Activated naive CD4-positive, alpha-beta T cell treated with anti-CD3 and anti-CD28 coated beads, Interleukin-2, amount 10 ng/mL, durations not matched to agents 7 days and 5 days (primary cell): ENCODE measurements around the gene CYB561D2.
A peak's percentile ranks its signal among the peaks of the same experiment; 100 is the strongest.

Experiments
- CTCF ChIA-PET: fragments of 350-600 bp; sonication (Branson Sonifier 250); formaldehyde crosslinking; loops from one replicate; lab custom pipeline; 2021; ENCODE audit warnings: antibody characterized with exemption; lab: Charles Lee
- DNase-seq: peaks from one replicate; pipeline ENCODE4 v3.0.0-alpha.2; 2020
- H3K27ac Mint-ChIP-seq: one replicate; pipeline ENCODE4 v1.8.0; 2021; ENCODE audit warnings: mild to moderate bottlenecking, moderate library complexity, mixed read lengths
- H3K27me3 Mint-ChIP-seq: one replicate; pipeline ENCODE4 v1.8.0; 2021; ENCODE audit warnings: mild to moderate bottlenecking, mixed read lengths
- H3K36me3 Mint-ChIP-seq: one replicate; pipeline ENCODE4 v1.8.0; 2021; ENCODE audit warnings: mixed read lengths
- H3K4me1 Mint-ChIP-seq: one replicate; pipeline ENCODE4 v1.8.0; 2021; ENCODE audit warnings: mixed read lengths
- H3K4me3 Mint-ChIP-seq: one replicate; pipeline ENCODE4 v1.8.0; 2021; ENCODE audit warnings: mild to moderate bottlenecking, moderate library complexity, mixed read lengths
- H3K9me3 Mint-ChIP-seq: one replicate; pipeline ENCODE4 v1.8.0; 2021; ENCODE audit warnings: mixed read lengths

CYB561D2 gene

DNA sequence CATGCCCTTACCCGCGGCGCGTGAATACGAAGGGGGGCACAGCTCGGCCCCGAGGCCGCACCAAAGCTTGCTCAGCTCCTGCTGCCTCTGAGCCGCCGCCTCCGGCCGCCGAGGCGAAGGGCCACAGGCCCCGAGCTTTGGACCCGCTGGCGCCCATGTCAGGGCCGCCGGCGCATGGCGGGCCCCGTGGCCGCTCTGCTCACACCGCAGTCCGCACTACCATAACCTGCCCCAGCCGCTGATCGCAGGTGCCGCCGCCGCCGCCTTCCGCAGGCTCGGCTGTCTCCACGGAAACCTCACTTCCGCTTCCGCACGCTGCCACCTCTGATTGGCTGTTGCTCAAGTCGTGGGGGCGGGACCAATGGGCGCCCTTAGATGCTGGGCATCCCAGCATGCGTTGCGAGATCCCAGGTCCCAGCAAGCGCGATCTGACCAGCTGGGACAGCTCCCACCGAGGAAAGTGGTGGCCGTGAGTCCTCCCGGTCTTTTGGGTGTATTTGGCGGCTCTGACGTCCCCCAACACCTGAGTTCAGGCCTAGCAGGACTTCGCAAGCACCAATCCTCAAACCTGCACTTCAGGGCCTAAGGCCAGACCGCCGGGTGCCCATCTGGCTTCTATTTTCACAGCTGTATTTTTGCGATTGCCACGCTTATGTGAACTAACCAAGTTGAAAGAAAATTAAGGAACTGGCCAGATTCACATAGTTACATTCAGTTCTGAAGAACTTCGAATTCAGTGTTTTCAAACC lies 22.5 kb upstream of the CYB561D2 start, which contains the start of gene TUSC2:
Gene TUSC2 (minus strand): TSS at position 281 of the 749 bp plus-strand sequence. CDS start 124 bp downstream, at position 157.
- Mint-ChIP-seq H3K4me1 (peaks cover 36% of the 10 kb centered on the region), H3K4me3 (peak within 1 kb of the TSS; percentile 93), H3K27me3 (no peaks in the 10 kb centered on the region), H3K9me3 (no peaks in the 10 kb centered on the region), H3K36me3 (peaks cover 35% of the 10 kb centered on the region), H3K27ac (peak within 1 kb of the TSS; percentile 89)
- peak; percentile 97 for DNase-seq
- CTCF ChIA-PET, result interaction anchor here (0.9 to 2.4 kb wide), 5 partner anchors 9 to 133 kb away, joined by 3 to 8 read pairs (median 3); partner anchors contain the start of gene HYAL1

DNA sequence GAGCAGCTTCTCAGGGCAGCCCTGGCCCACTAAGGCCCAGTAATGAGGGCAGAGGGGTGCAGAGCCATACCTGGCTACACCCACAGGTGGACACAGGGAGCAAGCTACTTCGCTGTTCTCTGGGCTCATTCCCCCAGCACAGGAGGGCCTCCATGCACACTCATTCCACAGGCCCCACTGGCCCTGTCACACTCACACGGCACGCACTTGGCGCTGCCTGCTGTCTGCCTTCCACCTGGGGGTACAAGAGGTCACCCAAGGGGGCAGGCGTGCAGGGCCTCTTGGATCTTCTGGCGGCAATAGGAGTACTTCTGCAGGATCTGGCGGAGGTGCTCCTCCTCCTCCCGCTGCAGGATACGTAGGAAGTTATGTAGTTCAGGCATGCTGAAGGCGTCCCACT lies 20.3 kb upstream of the CYB561D2 start:
- Mint-ChIP-seq H3K9me3 (no peaks in the 10 kb centered on the region), H3K27me3 (no peaks in the 10 kb centered on the region), H3K27ac (no peak overlapping the region), H3K4me3 (no peak overlapping the region), H3K4me1 (peaks cover 50% of the 10 kb centered on the region), H3K36me3 (peaks cover 48% of the 10 kb centered on the region)
- CTCF ChIA-PET, result interaction anchor here (0.9 kb wide), 1 partner anchor 9 kb away, joined by 4 read pairs; no protein-coding TSS in a partner anchor
- no peak for DNase-seq

DNA sequence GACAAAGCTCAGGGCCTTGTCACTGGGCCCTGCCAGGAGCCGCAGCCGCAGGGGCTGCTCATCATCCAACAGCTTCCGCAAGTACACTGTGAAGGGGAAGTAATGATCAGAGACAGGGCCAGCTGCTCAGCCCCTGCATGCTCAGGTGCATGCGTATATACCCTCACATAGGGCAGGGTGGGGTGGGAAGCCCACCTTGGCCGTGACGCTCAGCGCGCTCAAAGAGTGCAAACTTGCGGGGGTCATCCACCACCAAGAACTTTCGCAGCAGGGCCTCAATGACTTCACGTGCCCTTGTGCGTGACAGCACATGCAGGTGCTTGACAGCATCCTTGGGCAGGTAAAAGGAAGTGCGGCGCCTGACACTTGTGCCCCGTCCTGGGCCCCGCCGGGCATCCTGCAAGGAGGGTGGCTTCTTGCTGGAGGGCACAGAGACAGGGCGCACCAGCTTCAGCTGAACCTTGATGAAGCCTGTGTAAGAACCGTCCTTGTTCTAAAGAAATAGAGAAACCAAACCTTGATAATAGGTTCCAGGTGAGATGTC lies 19.2 kb upstream of the CYB561D2 start:
- H3K36me3 Mint-ChIP-seq, result peaks cover 58% of the 10 kb centered on the region
- H3K27me3 Mint-ChIP-seq, result no peaks in the 10 kb centered on the region
- DNase-seq, result no peak
- H3K4me3 Mint-ChIP-seq, result no peak overlapping the region
- peaks cover 58% of the 10 kb centered on the region for H3K4me1 Mint-ChIP-seq
- no peak overlapping the region for H3K27ac Mint-ChIP-seq
- CTCF ChIA-PET, result no interaction called here
- H3K9me3 Mint-ChIP-seq, result no peaks in the 10 kb centered on the region

DNA sequence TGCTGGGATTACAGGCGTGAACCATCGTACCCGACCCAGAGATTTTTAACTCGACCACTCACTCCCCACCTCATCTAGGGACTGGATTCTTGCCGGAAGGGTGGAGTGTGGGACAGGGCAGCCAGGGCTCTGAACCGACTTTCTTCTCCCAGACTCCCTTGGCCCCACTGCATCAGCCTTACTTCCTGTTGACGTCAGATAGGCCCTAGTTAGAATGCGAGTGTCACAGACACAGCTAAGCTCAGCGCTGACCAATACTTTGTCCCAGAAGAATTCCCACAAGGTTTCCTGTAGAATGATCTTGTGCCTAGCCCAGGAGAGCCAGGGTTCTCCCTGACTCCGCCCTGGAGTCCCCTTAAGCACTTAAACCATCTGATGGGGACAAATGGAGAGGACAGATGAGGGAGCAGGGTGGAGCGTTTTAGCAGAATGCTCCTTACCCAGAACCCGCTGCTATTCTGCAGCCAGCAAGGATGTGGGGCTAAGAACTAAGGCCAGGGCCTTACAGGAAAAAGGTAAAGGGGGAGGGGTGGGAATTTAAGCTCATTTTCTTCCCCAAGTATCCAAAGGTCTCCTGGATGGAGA lies 16.8 kb upstream of the CYB561D2 start:
- Mint-ChIP-seq H3K4me1 (peaks cover 48% of the 10 kb centered on the region), H3K27ac (peak overlapping the region; percentile 89)
- CTCF ChIA-PET, result interaction anchor here (1.0 to 5.0 kb wide), 2 partner anchors 10 to 209 kb away, joined by 3 to 40 read pairs; partner anchors contain the start of gene HYAL2

DNA sequence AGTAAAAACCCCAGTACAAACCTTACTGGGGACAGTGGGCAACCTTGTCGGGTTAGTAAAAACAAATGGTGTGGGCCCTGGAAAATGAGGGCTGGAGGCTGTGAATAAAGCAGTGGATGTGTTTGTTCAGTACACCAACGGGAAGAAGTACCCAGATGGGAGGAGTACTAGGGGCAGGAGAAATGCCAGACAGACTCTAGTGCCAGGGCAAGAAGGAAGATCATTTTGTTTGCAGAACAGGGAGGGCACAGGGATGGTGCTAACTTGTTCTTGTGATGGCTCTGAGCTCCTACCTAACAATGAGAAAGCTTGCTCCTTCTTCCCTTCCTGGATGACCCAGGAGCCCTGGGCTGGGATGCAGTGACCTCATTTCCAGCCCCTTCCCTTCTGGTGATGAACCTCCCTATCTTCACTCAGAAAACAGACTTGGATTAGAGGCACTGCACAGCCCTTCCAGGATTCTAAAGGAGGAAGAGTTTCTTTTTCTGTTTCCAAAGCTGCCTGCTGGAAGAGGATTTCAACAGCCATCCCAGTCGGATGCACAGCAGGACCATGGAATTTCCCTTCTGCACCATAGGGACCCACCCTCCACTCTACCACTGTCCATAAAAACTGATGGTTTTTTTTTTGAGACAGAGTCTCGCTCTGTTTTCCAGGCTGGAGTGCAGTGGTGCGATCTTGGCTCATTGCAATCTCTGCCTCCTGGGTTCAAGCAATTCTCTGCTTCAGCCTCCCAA lies 16.2 kb upstream of the CYB561D2 start:
- CTCF ChIA-PET, result interaction anchor here (1.0 to 5.0 kb wide), 2 partner anchors 11 to 208 kb away, joined by 3 to 40 read pairs; partner anchors contain the start of gene HYAL2

More for the DNA sequence above, 16.8 kb upstream of the CYB561D2 start:
- DNase-seq, result no peak
- peak overlapping the region; percentile 55 for H3K4me3 Mint-ChIP-seq
- no peaks in the 10 kb centered on the region for H3K27me3 Mint-ChIP-seq
- H3K36me3 Mint-ChIP-seq, result peaks cover 69% of the 10 kb centered on the region
- H3K9me3 Mint-ChIP-seq, result no peaks in the 10 kb centered on the region

DNA sequence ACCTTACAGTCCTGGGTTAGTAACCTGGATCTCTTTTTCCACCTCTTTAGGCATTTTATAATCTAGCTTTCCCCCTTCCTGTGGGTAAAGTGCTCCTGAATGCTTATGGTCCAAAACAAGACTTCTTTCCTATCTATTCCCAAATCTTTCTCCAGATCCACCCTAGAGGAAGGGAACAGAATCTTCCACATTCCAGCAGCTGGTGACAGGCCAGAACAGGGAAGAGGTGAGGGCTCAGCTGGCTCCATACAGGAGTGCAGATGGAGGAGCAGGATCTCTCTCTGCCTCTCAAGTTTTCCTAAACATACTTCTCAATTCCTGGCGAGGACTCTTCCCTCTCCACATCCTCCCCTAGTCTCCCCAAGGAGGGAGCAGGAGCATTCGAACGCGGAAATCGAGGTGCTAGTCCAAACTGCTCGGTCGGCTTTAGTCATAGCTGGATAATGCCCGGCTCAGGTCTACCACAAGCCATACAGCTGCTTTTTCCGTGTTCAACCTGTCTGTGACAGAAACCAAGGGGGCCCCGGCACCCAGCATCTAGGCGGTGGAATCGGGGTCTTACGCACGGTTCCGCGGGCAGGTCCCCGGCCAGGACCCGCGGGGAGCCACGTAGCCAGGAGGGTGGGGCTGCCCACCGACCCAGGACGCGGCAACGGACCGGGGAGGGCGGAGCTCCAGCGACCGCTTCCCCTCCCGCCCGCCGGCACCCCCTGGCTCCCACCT lies 14.0 kb upstream of the CYB561D2 start:
- Mint-ChIP-seq H3K27ac (peak overlapping the region; percentile 97), H3K36me3 (peaks cover 61% of the 10 kb centered on the region), H3K9me3 (no peaks in the 10 kb centered on the region), H3K4me1 (peaks cover 65% of the 10 kb centered on the region), H3K4me3 (peak overlapping the region; percentile 80), H3K27me3 (no peaks in the 10 kb centered on the region)
- CTCF ChIA-PET, result interaction anchor here (0.7 to 5.0 kb wide), 8 partner anchors 10 to 235 kb away, joined by 3 to 40 read pairs (median 4); partner anchors contain the start of genes CYB561D2, HYAL2 and NPRL2
- no peak for DNase-seq

More for the DNA sequence above, 16.2 kb upstream of the CYB561D2 start:
- DNase-seq, result no peak
- H3K27me3 Mint-ChIP-seq, result no peaks in the 10 kb centered on the region
- H3K9me3 Mint-ChIP-seq, result no peaks in the 10 kb centered on the region
- peak overlapping the region; percentile 55 for H3K4me3 Mint-ChIP-seq
- peak overlapping the region; percentile 89 for H3K27ac Mint-ChIP-seq
- H3K4me1 Mint-ChIP-seq, result peaks cover 52% of the 10 kb centered on the region
- peaks cover 73% of the 10 kb centered on the region for H3K36me3 Mint-ChIP-seq

DNA sequence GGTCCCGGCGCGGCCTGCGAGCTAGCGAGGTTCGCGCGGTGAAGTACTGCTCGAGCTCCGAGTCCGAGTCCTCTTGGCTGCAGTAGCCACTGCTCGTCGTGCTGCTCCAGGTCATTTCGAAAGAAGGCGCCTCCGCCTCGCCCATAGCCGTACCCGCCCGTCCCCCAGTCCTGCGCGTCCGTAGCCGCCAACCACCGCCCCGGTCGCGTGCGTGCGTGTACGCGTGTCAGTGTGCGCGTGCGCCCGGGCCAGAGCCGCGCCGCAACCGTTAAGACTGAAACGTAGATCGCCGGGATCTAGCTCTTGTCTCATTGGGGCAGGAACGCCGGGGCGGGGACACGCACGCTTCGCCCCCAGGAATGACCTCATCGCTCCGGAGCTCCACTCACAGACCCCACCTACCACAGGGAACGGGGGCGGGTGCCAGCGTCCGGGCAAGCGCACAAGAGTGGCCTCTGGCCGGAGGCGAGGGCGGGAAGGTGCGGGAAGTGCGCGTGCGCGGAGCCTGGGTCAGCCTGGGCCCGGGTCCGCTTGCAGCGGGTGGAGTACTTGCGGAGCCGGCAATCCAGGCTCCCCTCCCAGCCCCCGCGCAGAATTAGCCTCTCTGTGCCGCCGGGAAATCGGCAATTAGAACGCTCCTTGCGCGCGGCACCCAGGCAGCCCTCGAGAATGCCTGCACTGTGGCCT lies 13.3 kb upstream of the CYB561D2 start:
- no peaks in the 10 kb centered on the region for H3K9me3 Mint-ChIP-seq
- peak; percentile 98 for DNase-seq
- no peaks in the 10 kb centered on the region for H3K27me3 Mint-ChIP-seq
- peak overlapping the region; percentile 97 for H3K27ac Mint-ChIP-seq
- H3K4me3 Mint-ChIP-seq, result peak overlapping the region; percentile 80
- H3K4me1 Mint-ChIP-seq, result peaks cover 66% of the 10 kb centered on the region
- CTCF ChIA-PET, result interaction anchor here (0.7 to 5.0 kb wide), 7 partner anchors 11 to 235 kb away, joined by 3 to 40 read pairs (median 5); partner anchors contain the start of genes CYB561D2, HYAL2 and NPRL2
- peaks cover 56% of the 10 kb centered on the region for H3K36me3 Mint-ChIP-seq

DNA sequence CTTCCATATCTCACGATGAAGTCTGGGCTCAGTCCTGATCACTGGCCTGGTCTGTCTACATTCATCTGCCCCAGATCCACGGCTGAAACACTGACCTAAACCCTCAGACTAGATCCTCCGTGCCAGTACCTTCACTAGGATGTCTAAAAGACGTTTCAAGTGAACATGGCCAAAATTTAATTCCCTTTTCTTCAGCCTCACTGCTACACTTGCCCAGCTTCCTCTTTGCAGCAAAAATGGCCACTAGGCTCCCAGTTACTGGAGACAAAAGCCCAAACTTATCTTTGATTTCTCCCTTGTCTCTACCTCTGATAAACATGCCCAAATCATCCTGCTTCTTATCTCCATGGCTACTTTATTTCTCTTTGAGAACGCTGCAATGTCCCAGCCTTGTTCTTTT lies 11.7 kb upstream of the CYB561D2 start:
- Mint-ChIP-seq H3K4me1 (peaks cover 64% of the 10 kb centered on the region), H3K36me3 (peaks cover 45% of the 10 kb centered on the region)

DNA sequence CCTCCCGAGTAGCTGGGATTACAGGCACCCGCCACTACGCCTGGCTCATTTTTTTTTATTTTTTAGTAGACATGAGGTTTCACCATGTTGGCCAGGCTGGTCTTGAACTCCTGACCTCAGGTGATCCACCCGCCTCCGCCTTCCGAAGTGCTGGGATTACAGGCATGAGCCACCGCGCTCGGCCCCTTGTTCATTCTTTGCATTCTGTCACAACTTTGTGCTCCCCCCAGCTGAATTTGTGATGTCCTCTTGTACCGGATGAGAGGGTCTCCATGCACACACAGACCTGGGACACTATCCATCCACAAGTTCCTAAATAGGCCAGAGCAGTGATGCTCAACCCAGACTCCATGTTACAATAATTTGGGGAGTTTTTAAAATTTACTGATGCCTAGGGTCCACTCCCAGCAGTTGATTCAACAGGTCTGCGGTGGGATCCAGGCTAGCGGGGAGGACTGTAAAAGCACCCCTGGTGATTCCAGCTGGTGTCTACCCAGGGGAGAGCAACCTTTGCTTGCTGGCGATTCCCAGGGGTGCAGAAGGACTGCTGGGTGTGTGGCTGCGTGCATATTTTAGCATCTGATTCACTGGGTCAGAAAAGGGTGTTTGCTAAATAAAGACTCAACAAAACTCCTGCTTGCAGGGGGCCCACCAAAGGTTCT lies 11.0 kb upstream of the CYB561D2 start:
- peak overlapping the region; percentile 97 for H3K27ac Mint-ChIP-seq
- H3K9me3 Mint-ChIP-seq, result no peaks in the 10 kb centered on the region
- CTCF ChIA-PET, result interaction anchor here (1.3 kb wide), 2 partner anchors 8 to 9 kb away, joined by 4 read pairs; no protein-coding TSS in a partner anchor
- H3K4me3 Mint-ChIP-seq, result peak overlapping the region; percentile 80
- peaks cover 40% of the 10 kb centered on the region for H3K36me3 Mint-ChIP-seq
- H3K27me3 Mint-ChIP-seq, result no peaks in the 10 kb centered on the region
- no peak for DNase-seq
- peaks cover 60% of the 10 kb centered on the region for H3K4me1 Mint-ChIP-seq

More for the DNA sequence above, 11.7 kb upstream of the CYB561D2 start:
- DNase-seq, result no peak
- Mint-ChIP-seq H3K27ac (peak overlapping the region; percentile 97), H3K27me3 (no peaks in the 10 kb centered on the region), H3K4me3 (peak overlapping the region; percentile 80), H3K9me3 (no peaks in the 10 kb centered on the region)
- CTCF ChIA-PET, result interaction anchor here (1.0 to 3.0 kb wide), 5 partner anchors 9 to 92 kb away, joined by 3 to 10 read pairs (median 4); partner anchors contain the start of genes CYB561D2 and NPRL2

DNA sequence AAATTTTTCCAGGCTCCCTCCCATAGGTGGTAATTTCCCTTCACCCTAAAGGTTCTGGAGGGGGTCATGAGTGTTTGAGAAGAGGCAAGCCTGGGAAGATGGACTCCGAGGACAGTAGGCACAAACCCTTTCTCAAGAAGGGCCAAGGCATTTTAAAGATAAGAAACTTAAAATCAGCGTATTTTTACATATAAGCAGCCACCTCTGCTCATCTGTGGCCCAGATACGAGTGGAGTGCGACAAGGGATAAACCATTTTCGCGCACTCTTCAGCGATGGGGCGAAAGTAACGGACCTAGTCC lies 10.6 kb upstream of the CYB561D2 start:
- DNase-seq, result no peak
- Mint-ChIP-seq H3K27ac (peak overlapping the region; percentile 97), H3K27me3 (no peaks in the 10 kb centered on the region), H3K4me1 (peaks cover 61% of the 10 kb centered on the region), H3K9me3 (no peaks in the 10 kb centered on the region), H3K36me3 (peaks cover 39% of the 10 kb centered on the region), H3K4me3 (peak overlapping the region; percentile 80)
- CTCF ChIA-PET, result interaction anchor here (1.8 kb wide), 1 partner anchor 10 kb away, joined by 6 read pairs; the partner anchor contains the start of genes CYB561D2 and NPRL2

DNA sequence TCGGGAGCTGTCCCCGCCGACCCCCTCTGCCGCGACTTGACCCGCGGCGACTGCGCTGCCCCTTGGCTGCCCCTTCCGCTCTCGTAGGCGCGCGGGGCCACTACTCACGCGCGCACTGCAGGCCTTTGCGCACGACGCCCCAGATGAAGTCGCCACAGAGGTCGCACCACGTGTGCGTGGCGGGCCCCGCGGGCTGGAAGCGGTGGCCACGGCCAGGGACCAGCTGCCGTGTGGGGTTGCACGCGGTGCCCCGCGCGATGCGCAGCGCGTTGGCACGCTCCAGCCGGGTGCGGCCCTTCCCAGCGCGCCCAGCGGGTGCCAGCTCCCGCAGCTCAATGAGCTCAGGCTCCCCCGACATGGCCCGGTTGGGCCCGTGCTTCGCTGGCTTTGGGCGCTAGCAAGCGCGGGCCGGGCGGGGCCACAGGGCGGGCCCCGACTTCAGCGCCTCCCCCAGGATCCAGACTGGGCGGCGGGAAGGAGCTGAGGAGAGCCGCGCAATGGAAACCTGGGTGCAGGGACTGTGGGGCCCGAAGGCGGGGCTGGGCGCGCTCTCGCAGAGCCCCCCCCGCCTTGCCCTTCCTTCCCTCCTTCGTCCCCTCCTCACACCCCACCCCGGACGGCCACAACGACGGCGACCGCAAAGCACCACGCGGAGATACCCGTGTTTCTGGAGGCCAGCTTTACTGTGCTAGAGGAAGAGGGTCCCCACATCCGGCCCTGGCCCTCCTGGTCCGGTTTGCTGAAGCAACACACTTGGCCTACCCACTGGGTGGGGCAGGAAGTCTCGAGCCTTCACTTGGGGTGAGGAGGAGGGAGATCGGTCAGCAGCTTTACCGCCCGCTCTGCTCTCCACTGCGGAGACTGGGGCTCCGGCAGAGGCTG lies 10.0 kb upstream of the CYB561D2 start, which contains the start of gene RASSF1:
Gene RASSF1 (minus strand): TSS at position 389 of the 882 bp plus-strand sequence. CDS start 31 bp downstream, at position 358.
- peaks cover 34% of the 10 kb centered on the region for H3K36me3 Mint-ChIP-seq
- DNase-seq, result peak; percentile 86
- H3K27me3 Mint-ChIP-seq, result no peaks in the 10 kb centered on the region
- CTCF ChIA-PET, result interaction anchor here (0.7 to 1.8 kb wide), 3 partner anchors 10 to 231 kb away, joined by 3 to 6 read pairs (median 3); partner anchors contain the start of genes CYB561D2 and NPRL2
- peak within 1 kb of the TSS; percentile 80 for H3K4me3 Mint-ChIP-seq
- peaks cover 62% of the 10 kb centered on the region for H3K4me1 Mint-ChIP-seq
- H3K9me3 Mint-ChIP-seq, result no peaks in the 10 kb centered on the region
- H3K27ac Mint-ChIP-seq, result peak within 1 kb of the TSS; percentile 97
